Activated CD8-positive, alpha-beta memory T cell treated with anti-CD3 and anti-CD28 coated beads, Interleukin-2, amount 50 U/mL, for 48 hours (primary cell): ENCODE measurements around the gene POU3F3.

ENCODE experiments used
- DNase-seq: peaks from one replicate; pipeline ENCODE4 v3.0.0-alpha.2; 2020

Gene POU3F3

GRCh38 chr2:104847586-104848160, 6.2 kb upstream of the POU3F3 start:
- no peak for DNase-seq

- no peak for DNase-seq
Measured at GRCh38 chr2:104848526-104848925, 5.4 kb upstream of the POU3F3 start.

- no peak for DNase-seq
Measured at GRCh38 chr2:104849101-104849500, 4.8 kb upstream of the POU3F3 start.

- DNase-seq: peak; percentile 86
Measured at GRCh38 chr2:104849618-104850141, 4.2 kb upstream of the POU3F3 start.

GRCh38 chr2:104850361-104851290, 3.3 kb upstream of the POU3F3 start:
- no peak for DNase-seq

GRCh38 chr2:104851291-104852089, 2.4 kb upstream of the POU3F3 start:
- no peak for DNase-seq

GRCh38 chr2:104852090-104852666, 1.7 kb upstream of the POU3F3 start:
- DNase-seq: no peak

GRCh38 chr2:104854498-104855220, 744 bp downstream of the POU3F3 start:
- no peak for DNase-seq

- DNase-seq: no peak
Measured at GRCh38 chr2:104855221-104856085, 1.5 kb downstream of the POU3F3 start.

GRCh38 chr2:104856086-104856972, 2.4 kb downstream of the POU3F3 start:
- no peak for DNase-seq

GRCh38 chr2:104856973-104857261, 3.0 kb downstream of the POU3F3 start:
- DNase-seq: no peak

GRCh38 chr2:104857262-104858005, 3.5 kb downstream of the POU3F3 start:
- DNase-seq: no peak

GRCh38 chr2:104858006-104858978, 4.4 kb downstream of the POU3F3 start:
- DNase-seq: no peak

- DNase-seq: no peak
Measured at GRCh38 chr2:104859291-104859765, 5.4 kb downstream of the POU3F3 start.

- DNase-seq: no peak
Measured at GRCh38 chr2:104859766-104860450, 6.0 kb downstream of the POU3F3 start.

- no peak for DNase-seq
Measured at GRCh38 chr2:104860451-104860790, 6.5 kb downstream of the POU3F3 start.

GRCh38 chr2:104861351-104862057, 7.6 kb downstream of the POU3F3 start:
- DNase-seq: no peak
